ENCODE measurements around the gene CD109.
"Not testable (repeated sequence)": the region's sequence is repeated elsewhere in the genome, so short reads cannot be mapped to it uniquely, and the experiment has no call there.

CD109 gene

DNA sequence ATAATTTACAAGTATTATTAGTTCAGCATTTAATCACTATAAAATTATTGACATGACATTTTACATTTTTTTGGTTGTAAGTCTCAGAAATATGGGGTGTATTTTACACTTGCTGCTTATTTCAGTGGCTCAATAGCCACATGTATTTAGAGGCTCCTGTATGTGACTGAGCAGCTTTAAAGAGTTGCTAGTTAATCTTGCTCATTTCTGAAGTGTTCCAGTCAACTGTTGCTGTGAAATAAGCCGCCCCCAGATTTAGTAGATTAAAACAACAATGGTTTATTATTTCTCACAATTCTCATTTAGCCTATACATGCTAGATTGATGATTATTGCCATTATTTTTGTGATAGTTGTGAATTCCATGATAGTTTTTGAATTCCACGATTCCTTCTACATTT, 23.0 kb downstream of the CD109 start:
- TF ChIP-seq, protein P1, sequence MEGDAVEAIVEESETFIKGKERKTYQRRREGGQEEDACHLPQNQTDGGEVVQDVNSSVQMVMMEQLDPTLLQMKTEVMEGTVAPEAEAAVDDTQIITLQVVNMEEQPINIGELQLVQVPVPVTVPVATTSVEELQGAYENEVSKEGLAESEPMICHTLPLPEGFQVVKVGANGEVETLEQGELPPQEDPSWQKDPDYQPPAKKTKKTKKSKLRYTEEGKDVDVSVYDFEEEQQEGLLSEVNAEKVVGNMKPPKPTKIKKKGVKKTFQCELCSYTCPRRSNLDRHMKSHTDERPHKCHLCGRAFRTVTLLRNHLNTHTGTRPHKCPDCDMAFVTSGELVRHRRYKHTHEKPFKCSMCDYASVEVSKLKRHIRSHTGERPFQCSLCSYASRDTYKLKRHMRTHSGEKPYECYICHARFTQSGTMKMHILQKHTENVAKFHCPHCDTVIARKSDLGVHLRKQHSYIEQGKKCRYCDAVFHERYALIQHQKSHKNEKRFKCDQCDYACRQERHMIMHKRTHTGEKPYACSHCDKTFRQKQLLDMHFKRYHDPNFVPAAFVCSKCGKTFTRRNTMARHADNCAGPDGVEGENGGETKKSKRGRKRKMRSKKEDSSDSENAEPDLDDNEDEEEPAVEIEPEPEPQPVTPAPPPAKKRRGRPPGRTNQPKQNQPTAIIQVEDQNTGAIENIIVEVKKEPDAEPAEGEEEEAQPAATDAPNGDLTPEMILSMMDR (IDR thresholded peaks at IDR 0.05), result no peak
- no peak for DNase-seq (ENCODE audit: low spot score)
- H3K4me3 ChIP-seq, result no peak overlapping the region
- no peak overlapping the region for H3K27ac ChIP-seq

DNA sequence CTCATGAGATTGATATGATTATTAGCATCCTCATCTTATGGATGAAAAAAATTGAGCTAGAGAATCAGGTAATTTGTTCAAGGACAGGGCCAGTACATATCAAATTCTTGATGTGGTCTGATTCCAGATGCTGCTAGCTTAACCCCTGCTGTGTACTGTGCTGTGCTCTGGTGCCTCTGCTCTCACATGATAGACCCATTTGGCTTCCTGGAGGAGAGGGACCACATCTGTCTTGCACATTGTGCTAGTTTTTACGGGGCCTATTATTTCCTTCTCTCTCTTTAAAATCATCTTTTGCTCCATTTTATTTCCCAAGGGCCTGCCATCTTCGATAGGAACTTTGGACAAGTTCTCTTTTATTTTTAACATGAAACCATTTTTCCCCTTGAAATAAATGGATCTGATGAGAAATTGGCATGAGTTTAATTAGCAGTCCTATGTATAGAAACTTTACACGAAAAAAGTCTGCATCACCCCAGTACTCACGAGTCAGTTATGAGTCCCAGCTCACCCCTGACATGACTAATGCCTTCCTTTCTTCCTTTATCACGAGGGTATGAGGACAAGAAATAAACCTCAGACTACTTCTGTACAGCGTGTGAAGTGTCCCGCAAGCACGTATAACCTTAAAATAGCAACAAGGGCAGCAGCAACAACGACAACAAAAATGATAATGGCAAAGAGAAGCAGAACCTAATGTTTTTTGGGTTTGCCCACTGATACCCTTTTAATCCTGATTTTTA, 26.5 kb downstream of the CD109 start:
- DNase-seq (ENCODE audit: low spot score), result no peak
- TF ChIP-seq, protein P1 (IDR thresholded peaks at IDR 0.05), result no peak
- Histone ChIP-seq H3K4me3 (no peak overlapping the region), H3K27ac (no peak overlapping the region)

DNA sequence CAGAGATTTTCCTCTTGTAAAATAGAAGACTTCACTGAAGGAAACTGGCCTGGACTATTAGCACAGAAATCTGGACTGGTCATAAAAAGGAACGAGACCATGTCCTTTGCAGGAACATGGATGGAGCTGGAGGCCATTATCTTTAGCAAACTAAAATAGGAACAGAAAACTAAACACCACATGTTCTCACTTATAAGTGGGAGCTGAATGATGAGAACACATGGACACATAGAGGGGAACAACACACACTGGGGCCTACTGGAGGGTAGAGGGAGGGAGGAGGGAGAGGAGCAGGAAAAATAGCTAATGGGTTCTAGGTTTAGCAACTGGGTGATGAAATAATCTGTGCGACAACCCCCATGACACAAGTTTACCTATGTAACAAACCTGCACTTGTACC, 27.5 kb downstream of the CD109 start:
- not testable (repeated sequence) for DNase-seq (ENCODE audit: low spot score); H3K27ac ChIP-seq

DNA sequence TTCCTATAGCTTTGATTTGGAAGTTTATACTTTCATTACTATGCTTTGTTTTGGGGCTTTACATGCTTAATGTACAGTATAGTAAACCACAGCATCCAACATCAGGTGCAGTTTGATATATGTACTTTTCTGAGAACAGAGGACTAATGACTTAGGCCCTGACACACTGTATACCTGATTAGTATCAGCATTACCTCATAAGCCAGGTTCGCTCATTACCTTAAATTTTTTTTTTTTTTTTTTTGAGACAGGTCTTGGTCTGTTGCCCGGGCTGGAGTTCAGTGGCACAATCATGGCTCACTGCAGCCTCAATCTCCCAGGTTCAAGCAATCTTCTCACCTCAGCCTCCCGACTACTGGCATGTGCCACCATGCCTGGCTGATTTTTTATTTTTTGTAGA, 28.4 kb downstream of the CD109 start:
- Histone ChIP-seq H3K27ac (no peak overlapping the region), H3K4me3 (no peak overlapping the region)
- TF ChIP-seq, protein P1 (IDR thresholded peaks at IDR 0.05), result no peak
- no peak for DNase-seq (ENCODE audit: low spot score)

More for the DNA sequence above, 27.5 kb downstream of the CD109 start:
- not testable (repeated sequence) for H3K4me3 ChIP-seq

DNA sequence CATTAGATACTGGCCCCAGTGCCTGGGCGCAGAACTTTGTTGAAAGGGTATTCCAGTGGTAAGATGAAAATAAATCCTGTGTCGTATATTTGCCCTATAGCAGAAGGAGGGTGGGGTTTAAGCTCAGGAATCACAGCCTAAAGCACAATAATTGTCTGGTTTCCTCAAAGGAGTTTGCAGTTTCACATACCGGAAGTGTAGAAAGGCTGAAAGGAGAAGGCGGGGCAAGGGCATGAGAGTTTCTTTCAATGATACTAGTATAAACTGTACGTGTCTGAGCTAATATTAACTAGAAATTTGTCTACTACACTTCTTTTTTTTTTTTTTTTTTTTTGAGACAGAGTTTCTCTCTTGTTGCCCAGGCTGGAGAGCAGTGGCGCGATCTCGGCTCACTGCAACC, 29.2 kb downstream of the CD109 start:
- not testable (repeated sequence) for H3K27ac ChIP-seq; H3K4me3 ChIP-seq; DNase-seq (ENCODE audit: low spot score)

DNA sequence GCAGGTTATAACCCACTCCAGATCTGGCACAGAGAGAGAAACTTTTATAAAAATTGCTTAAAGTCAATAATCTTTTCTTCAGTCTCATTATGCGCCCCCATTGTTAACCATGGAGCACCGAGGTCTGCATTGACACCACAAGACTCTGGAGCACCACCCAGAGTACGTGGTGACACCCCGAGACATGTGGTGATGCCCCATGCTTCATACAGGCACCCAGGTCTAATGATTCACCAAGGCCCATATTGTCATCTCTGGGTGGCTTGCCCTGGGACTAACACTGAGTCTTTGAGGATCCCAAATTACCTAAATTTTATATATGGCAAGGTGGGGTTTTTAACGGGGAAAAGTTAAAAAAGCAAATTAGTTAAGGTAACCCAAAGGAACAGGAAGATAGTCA, 31.1 kb downstream of the CD109 start:
- no peak overlapping the region for H3K4me3 ChIP-seq
- TF ChIP-seq, protein P1 (IDR thresholded peaks at IDR 0.05), result no peak

DNA sequence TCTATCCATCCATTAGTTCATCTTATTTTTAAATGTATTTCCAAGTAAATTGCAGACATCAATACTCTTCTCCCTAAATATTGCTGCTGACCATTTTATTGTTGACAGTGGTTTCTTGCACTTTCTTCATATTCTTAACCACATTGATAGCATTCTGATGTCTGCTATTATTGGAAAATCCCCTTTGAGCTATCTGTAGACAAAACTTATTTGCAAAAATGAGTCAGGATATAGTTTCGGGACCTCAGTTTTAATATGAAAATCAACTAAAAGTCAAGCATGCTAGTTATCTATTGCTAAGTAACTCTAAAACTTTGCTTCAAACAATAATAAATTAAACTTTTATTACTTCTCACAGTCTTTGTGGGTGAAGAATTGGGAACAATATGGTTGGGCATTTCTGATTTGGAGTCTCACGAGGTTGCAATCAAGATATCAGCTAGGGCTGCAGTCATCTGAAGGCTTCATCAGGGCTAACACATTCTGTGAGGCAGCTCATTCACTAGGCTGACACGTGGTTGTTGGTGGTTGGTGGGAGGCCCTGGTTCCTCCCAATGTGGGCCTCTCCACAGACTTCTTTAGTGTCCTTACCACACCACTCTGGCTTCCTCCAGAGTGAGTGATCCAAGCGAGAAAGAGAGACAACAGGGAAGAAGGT, 32.7 kb downstream of the CD109 start:
- H3K27ac ChIP-seq, result no peak overlapping the region
- DNase-seq (ENCODE audit: low spot score), result no peak
- TF ChIP-seq, protein P1 (IDR thresholded peaks at IDR 0.05), result no peak
- no peak overlapping the region for H3K4me3 ChIP-seq

More for the DNA sequence above, 31.1 kb downstream of the CD109 start:
- no peak for DNase-seq (ENCODE audit: low spot score)
- no peak overlapping the region for H3K27ac ChIP-seq

DNA sequence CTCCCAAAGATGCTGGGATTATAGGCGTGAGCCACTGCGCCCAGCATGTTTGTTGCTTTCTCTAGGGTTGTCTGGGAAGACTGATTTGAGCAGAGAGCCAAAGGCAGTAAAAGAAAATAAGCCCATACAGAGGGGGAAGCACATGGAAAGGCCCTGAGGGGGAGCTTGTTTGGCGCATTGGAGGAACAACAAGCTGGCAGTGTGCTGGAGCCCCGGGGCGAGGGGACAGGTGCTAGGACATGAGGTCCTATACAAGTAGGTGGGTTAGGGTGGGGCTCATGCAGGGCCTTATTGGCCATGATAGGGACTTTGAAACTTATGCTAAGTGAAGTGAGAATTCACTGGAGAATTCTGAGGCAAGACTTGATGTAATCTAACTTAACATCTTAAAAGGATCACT, 35.3 kb downstream of the CD109 start:
- no peak for DNase-seq (ENCODE audit: low spot score)
- no peak overlapping the region for H3K4me3 ChIP-seq
- TF ChIP-seq, protein P1 (IDR thresholded peaks at IDR 0.05), result no peak
- H3K27ac ChIP-seq, result no peak overlapping the region
